ENCODE measurements around the gene RIMS3.
A peak's percentile ranks its signal among the peaks of the same experiment; 100 is the strongest.
"Not testable (repeated sequence)": the region's sequence is repeated elsewhere in the genome, so short reads cannot be mapped to it uniquely, and the experiment has no call there.

RIMS3 gene

DNA sequence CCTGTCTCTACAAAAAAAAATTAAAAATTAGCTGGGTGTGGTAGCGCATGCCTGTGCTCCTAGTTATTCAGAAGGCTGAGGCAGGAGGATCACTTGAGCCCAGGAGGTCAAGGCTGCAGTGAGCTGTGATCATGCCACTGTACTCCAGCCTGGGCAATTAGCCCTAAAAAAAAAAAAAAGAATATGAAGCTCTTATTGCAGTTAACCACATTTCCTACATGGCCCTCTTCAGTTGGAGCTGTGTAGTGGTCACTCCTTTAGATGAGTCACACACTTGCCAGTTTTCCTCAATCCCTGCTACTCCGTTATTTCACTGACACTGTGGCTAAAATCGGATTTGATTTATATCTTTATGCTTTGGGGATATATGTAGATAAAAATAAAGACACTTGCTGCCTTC is 37.8 kb upstream of the RIMS3 start:
- TF ChIP-seq CTCF (IDR thresholded peaks at IDR 0.05; ENCODE audit: low read depth, low read length, missing control alignments), result peak; percentile 13
- in situ Hi-C loops (cut with HindIII; ENCODE audit: low pct_ligation_motif_present, low sequenced_read_pairs), result no loop called here
- DNase-seq, result peak; percentile 67
- Histone ChIP-seq H3K27me3 (replicated peaks) (no peaks in the 10 kb centered on the region), H3K27ac (peak overlapping the region; percentile 39), H3K36me3 (replicated peaks) (no peaks in the 10 kb centered on the region), H3K4me3 (ENCODE audit: low read depth, low read length) (no peak overlapping the region)

DNA sequence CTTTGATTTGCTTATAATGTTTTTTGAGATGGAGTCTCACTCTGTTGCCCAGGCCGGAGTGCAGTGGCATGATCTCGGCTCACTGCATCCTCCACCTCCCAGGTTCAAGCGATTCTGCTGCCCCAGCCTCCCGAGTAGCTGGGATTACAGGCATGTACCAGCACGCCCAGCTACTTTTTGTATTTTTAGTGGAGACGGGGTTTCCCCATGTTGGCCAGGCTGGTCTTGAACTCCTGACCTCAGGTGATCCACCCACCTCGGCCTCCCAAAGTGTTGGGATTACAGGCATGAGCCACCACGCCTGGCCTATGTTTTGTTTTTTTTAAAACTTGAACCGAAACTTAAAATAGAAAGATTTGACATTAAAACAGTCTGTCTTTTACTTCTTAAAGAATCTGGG is 37.3 kb upstream of the RIMS3 start:
- H3K27ac ChIP-seq, result peak overlapping the region; percentile 39
- in situ Hi-C loops (cut with HindIII; ENCODE audit: low pct_ligation_motif_present, low sequenced_read_pairs); DNase-seq; H3K4me3 ChIP-seq (ENCODE audit: low read depth, low read length); H3K27me3 ChIP-seq (replicated peaks); H3K36me3 ChIP-seq (replicated peaks): not testable (repeated sequence)

GRCh38 chr1:40701684-40702083 is 36.2 kb upstream of the RIMS3 start:
- no peak overlapping the region for H3K4me3 ChIP-seq (ENCODE audit: low read depth, low read length)
- DNase-seq, result no peak
- no peaks in the 10 kb centered on the region for H3K27me3 ChIP-seq (replicated peaks)
- TF ChIP-seq CTCF (IDR thresholded peaks at IDR 0.05; ENCODE audit: low read depth, low read length, missing control alignments), result no peak
- in situ Hi-C loops (cut with HindIII; ENCODE audit: low pct_ligation_motif_present, low sequenced_read_pairs), result no loop called here
- no peak overlapping the region for H3K27ac ChIP-seq
- H3K36me3 ChIP-seq (replicated peaks), result no peaks in the 10 kb centered on the region

- H3K36me3 ChIP-seq (replicated peaks), result no peaks in the 10 kb centered on the region
- H3K4me3 ChIP-seq (ENCODE audit: low read depth, low read length), result no peak overlapping the region
- in situ Hi-C loops (cut with HindIII; ENCODE audit: low pct_ligation_motif_present, low sequenced_read_pairs), result no loop called here
- H3K27me3 ChIP-seq (replicated peaks), result no peaks in the 10 kb centered on the region
- DNase-seq, result no peak
- TF ChIP-seq CTCF (IDR thresholded peaks at IDR 0.05; ENCODE audit: low read depth, low read length, missing control alignments), result no peak
- peak overlapping the region; percentile 43 for H3K27ac ChIP-seq
Observed at GRCh38 chr1:40699787-40700186, 34.3 kb upstream of the RIMS3 start.

DNA sequence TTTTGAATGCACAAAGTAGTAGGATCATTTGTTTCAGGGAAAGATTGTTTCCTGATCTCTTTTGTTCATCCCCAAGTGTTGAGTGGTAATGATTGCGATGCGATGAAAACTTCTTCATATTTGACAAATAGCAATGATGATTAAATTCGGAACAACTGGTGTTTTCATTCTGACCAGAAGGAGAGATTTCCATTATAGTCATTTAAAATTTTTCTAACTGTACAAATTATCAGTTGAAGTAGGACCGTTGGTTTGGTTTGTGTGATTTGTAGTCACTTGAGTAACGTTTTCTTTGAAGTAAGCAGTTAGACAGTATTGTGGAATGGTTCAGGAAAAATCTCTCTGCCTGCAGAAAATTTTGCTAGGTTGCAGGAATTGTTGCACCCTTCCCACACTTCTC is 32.0 kb upstream of the RIMS3 start:
- in situ Hi-C loops (cut with HindIII; ENCODE audit: low pct_ligation_motif_present, low sequenced_read_pairs), result no loop called here
- no peak overlapping the region for H3K27ac ChIP-seq

DNA sequence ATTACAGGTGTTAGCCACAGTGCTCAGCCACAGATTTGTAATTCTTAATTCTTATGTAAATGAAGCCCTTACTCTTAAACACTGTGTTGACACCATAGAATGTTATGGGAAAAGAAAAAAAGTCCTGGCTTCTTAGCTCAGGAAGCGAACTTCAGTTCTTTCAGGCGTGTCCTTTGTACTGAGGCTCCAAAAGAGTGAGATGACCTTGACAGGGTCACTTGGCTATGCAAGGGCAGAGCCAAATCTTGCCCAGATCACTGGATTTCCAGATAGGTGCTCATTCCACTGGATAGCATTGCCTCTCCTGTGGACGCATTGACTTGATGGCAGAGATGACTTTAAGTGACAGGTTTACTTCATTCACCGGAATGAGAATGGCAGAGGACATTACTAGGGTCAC is 30.8 kb upstream of the RIMS3 start:
- in situ Hi-C loops (cut with HindIII; ENCODE audit: low pct_ligation_motif_present, low sequenced_read_pairs), result no loop called here
- H3K36me3 ChIP-seq (replicated peaks), result no peaks in the 10 kb centered on the region
- H3K27me3 ChIP-seq (replicated peaks), result no peaks in the 10 kb centered on the region
- H3K4me3 ChIP-seq (ENCODE audit: low read depth, low read length), result no peak overlapping the region
- TF ChIP-seq CTCF (IDR thresholded peaks at IDR 0.05; ENCODE audit: low read depth, low read length, missing control alignments), result no peak
- DNase-seq, result no peak
- H3K27ac ChIP-seq, result no peak overlapping the region

More for the DNA sequence above, 32.0 kb upstream of the RIMS3 start:
- TF ChIP-seq CTCF (IDR thresholded peaks at IDR 0.05; ENCODE audit: low read depth, low read length, missing control alignments), result no peak
- no peak overlapping the region for H3K4me3 ChIP-seq (ENCODE audit: low read depth, low read length)
- DNase-seq, result no peak
- H3K36me3 ChIP-seq (replicated peaks), result no peaks in the 10 kb centered on the region
- H3K27me3 ChIP-seq (replicated peaks), result no peaks in the 10 kb centered on the region

Measured in brain microvascular endothelial cell (primary cell).